Skin epidermis (tissue), 12 donors: ENCODE measurements around the gene CLEC16A.
A peak's percentile ranks its signal among the peaks of the same experiment; 100 is the strongest.

ENCODE experiments used
- H3K27ac ChIP-seq, 21 experiments: fragments of 200-600 bp; sonication (generic) in 11 of 21; one replicate each; pipeline ENCODE4 v1.5.0; 2020; ENCODE audit warnings: mild to moderate bottlenecking in 3 of 21, inconsistent platforms in 2 of 21, moderate library complexity in 2 of 21
- H3K4me3 ChIP-seq, 7 experiments: fragments of 200-600 bp; sonication (generic) in 2 of 7; one replicate each; pipeline ENCODE4 v1.5.0; 2020; ENCODE audit warnings: inconsistent platforms in 2 of 7, mild to moderate bottlenecking in 2 of 7, moderate library complexity in 1 of 7

CLEC16A gene

DNA sequence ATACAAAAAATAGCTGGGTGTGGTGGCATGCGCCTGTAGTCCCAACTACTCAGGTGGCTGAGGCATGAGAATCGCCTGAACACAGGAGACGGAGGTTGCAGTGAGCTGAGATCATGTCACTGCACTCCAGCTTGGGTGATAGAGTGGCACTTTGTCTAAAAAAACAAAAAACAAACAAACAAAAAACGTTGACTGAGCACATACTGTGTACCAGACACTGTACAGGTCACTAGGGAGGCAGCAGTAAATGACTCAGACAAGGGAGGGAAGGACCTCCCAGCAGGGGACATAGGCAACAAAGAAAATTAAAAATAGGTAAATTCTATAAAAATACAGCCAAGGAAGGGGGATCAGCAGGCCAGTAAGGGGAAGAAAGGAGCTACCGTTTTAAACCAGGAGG is 247.3 kb downstream of the CLEC16A start:
- Histone ChIP-seq H3K4me3 (no peak overlapping the region), H3K27ac (no peak overlapping the region)

DNA sequence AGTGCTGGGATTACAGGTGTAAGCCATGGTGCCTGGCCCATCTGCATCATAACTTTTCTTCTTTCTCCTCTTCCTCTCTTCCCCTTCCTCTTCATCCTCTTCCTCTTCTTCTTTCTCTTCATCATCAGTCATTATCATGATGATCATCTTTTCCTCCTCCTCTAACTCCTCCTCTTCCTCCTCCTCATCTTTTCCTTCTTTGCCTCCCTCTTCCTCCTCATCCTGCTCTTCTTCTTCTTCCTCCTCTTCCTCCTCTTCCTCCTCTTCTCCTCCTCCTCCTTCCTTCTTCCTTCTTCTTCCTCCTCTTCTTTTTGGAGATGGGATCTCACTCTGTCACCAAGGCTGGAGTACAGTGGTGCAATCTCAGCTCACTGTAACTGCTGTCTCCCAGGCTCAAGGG is 249.1 kb downstream of the CLEC16A start:
- H3K27ac ChIP-seq, result no peak overlapping the region

DNA sequence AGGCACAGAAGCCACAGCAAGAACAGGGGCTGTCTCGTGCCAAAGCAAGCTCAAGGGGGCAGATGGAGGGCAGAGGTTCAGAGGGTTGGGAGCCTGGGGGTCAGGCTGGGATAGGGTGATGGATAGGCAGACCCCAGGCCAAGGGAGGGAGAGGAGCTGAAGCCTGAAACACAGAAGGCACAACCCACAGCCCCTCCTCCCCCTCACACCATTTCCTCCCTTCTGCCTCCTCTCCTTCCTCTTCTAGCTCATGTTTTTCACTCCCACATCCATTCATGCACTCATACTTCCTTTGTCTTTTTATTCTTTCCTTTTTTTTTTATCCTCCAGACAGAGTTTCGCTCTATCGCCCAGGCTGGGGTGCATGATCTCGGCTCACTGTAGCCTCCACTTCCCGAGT is 250.5 kb downstream of the CLEC16A start:
- Histone ChIP-seq H3K27ac (no peak overlapping the region), H3K4me3 (no peak overlapping the region)

More for the DNA sequence above, 249.1 kb downstream of the CLEC16A start:
- H3K4me3 ChIP-seq, result no peak overlapping the region

DNA sequence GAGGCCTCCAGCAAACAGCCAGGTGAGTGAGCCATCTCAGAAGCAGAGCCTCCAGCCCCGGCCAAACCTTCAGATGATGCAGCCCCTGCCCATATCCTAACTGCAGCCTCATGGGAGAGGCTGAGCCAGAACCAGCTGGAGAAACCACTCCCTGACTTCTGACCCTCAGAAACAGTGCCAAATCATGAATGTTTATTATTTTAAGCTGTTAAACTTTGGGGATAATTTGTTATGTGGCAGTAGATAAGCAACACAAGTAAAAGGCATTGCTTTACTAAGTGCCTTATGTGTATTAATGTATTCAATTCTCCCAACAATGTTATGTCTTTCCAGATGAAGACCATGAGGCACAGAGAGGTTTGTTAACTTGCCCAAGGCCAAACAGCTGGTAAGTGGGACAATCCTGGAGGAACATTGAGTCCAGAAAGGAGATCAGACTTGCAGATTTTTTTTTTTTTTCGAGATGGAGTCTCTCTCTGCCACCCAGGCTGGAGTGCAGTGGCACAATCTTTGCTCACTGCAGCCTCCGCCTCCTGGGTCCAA is 252.0 kb downstream of the CLEC16A start:
- Histone ChIP-seq H3K27ac (no peak overlapping the region), H3K4me3 (no peak overlapping the region)

DNA sequence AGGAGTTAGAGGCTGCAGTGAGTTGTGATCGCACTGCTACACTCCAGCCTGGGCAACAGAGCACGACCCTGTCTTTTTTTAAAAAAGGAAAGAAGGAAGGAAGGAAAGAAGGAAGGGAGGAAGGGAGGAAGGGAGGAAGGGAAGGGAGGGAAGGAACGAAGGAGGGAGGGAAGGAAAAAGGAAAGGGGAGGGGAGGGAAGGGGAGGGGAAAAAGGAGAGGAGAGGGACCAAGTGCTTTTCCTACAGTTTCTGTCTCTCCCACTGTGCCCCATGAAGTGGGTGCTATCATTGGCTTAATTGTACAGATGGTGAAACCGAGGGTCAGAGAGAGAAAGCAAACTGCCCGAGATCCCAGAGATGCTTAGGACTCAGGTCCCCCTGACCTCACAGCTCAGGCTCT is 254.0 kb downstream of the CLEC16A start:
- H3K27ac ChIP-seq, result no peak overlapping the region
- H3K4me3 ChIP-seq, result no peak overlapping the region

DNA sequence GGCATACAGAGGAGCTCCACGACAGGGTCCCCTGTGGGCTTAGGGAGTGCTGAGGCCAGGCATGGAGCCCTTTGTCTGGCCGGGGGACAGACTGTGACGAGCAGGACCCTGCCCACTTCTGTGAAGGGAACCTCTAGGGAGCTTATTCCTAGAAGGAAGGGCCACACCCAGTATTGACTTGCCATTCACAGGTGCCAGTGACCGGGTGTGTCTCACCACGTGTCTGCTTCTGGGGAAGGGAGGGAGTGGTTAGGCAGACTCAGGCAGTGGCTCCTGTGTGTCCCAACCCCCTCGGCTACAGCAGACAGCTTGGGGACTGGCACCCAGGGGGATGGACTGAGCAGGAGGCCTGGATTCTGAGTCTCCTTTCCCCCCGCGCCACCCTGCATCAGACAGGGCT is 254.5 kb downstream of the CLEC16A start:
- Histone ChIP-seq H3K4me3 (no peak overlapping the region), H3K27ac (no peak overlapping the region)

DNA sequence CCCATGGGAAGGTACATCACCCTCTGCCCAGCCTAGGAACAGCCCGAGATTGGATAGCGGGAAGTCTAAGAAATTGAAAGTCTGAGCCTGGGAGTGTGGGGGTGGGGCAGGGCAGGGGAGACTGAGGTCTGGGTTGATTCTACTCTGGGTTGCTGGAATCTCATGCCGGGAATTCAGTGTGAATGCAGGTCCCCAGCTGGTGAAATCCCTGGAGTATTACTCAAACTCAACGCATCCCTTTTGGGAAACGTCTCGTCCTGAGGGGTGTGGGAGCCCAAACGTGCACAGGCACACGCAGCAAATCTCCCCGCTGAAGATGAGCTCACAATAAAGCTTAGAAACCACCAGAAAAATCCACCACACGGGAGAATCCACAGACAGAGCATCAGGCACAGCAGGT is 256.2 kb downstream of the CLEC16A start:
- Histone ChIP-seq H3K4me3 (no peak overlapping the region), H3K27ac (no peak overlapping the region)

DNA sequence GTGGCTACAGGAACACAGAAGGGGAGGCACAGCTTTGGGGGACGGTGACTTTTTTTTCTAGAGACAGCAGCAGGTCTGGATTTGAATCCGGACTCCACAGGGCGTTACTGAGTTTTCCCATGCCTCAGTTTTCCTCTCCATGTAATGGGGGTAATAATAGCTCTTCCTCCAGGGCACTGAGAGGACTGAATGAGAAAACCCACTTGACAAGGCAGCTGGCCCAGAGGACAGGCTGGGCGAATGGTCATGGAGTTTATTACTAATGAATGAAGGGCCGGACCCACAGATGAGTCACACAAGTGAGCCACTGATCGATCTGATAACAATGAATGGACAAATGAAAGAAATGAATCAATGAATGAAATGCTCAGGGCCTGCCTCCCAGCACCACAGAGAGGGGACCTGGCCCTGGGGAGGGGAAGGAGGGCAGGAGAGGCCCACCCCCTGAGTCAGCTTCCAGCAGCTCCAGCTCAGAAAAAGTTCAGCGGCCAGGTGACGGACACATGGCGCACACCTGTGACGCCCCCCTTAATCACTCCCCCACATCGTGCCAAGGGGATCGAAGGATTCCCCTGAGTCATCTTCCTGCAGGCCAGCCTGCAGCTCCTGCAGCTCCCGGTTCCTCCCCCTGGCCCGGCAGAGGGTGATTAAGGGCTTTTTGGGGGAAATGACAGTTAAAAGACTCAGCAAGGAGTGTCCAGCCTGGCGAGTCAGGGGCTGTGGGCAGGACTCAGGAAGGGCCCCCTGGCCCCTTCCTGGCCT is 257.3 kb downstream of the CLEC16A start:
- Histone ChIP-seq H3K27ac (peak overlapping the region in 1 of 21 experiments; percentile 0), H3K4me3 (no peak overlapping the region)

DNA sequence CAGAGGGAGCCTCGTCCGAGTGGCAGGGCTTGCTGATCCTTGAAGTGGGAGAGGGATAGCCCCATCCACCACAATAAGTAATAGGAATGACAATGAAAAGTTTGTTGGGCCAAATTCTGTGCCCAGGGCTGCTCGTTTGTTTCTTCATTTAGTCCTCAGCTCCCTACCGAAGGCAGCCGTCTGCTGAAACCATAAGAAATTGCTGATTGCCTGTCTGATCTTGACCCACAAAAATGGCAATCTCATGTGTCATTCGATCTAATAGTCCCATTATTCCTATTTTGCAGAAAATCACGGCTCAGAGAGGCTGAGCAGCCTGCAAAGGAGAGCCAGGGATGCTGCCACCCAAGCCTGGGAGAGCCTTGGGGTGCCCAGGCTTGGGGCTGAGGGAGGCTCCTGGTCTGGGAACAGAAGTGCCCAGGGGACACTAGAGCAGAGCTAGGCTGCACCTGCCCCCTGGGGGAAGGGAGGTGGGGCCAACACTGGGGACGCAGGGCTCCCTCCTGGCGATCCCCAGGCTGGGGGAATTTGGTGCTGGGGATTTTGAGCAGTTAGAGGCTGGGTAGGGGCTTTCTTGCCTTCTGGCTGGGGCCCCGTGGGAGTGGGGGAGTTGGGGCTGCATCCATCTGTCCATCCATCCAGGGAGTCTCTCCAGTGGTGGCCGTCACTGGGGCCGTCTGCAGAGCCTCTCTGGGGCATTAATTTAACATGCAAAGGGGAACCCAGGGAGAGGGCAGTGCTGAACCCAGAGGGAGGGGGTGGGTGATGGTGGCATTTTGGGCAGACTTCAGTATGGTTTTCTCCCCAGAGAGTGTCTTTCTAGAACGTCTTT is 258.1 kb downstream of the CLEC16A start:
- H3K27ac ChIP-seq, result peak overlapping the region in 1 of 21 experiments; percentile 0
- H3K4me3 ChIP-seq, result no peak overlapping the region

DNA sequence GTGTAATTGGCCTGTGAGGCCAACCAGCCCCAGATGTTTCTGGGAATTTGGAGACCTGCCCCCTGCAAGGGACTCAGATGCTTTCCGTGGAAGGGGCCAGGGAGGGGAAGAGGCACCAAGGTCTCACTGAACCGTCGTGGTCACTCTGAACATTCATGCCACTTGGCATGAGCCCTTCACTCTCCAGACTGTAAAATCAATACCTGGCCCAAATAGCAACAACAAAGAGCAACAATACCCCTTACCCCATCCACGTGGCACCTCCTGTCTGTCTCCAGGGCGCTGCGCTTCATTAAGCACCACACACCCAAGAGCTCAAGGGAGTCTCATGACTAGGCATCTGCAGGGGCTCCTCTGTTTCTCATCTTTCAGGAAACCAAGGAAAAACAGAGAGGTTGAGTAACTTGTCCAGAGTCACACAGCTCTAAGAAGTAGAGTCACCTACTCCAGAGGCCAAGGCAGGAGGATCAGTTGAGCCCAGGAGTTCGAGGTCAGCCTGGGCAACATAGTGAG is 258.8 kb downstream of the CLEC16A start:
- Histone ChIP-seq H3K27ac (no peak overlapping the region), H3K4me3 (no peak overlapping the region)

DNA sequence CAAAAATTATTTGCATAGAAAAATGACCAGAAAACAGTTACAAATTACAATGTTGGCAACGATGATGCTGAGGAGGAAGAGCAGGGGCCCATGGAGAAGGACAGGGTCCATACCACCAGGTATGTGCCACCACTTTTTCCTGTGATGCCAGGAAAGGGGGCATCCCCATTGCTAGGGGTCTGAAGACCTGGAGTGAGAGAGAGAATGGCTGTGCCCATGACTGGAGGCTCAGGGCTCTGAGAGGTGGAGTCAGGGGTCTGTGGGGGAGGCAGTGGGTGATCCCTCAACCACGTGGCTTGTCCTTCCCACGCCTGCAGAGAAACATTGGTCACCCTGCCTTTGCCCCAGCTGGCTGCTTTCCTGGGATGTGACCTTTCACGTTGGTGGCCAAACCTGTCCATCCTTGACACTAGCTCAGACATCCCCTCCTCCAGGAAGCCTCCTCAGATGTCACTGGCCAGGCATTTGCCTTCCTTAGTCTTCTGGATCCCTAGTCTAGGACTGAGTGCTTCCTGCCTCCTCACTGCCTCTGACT is 260.2 kb downstream of the CLEC16A start:
- Histone ChIP-seq H3K27ac (no peak overlapping the region), H3K4me3 (no peak overlapping the region)

DNA sequence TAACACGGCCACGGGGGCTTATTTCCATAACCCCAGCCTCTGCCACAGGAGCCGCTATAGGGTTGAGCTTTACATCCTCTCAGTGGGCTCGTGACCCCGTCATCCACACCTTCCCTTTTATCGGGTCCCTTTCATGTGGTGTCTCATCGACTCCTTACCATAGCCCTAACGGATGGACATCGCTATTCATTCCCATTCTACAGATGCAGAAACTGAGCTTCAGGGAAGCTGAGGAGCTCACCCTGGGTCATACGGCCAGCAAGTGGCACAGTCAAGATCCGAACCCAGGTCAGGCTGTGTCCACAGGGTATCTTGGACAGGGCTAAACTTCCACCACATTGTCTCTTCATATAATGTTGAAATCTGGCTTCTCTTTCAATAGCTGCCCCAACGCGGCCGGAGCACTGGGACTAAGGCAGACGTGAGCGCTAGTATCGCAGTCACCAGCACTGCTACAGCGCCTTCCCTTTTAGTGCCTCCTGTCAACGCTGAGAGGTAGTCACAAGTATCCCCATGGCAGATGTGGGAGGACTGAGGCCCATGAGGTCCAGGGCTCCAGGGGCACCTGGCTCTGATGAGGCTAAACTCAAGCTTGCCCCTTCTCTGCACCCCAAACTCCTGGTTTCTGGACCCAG is 260.8 kb downstream of the CLEC16A start:
- no peak overlapping the region for H3K4me3 ChIP-seq
- H3K27ac ChIP-seq, result peak overlapping the region in 2 of 21 experiments; percentile 22 to 49

DNA sequence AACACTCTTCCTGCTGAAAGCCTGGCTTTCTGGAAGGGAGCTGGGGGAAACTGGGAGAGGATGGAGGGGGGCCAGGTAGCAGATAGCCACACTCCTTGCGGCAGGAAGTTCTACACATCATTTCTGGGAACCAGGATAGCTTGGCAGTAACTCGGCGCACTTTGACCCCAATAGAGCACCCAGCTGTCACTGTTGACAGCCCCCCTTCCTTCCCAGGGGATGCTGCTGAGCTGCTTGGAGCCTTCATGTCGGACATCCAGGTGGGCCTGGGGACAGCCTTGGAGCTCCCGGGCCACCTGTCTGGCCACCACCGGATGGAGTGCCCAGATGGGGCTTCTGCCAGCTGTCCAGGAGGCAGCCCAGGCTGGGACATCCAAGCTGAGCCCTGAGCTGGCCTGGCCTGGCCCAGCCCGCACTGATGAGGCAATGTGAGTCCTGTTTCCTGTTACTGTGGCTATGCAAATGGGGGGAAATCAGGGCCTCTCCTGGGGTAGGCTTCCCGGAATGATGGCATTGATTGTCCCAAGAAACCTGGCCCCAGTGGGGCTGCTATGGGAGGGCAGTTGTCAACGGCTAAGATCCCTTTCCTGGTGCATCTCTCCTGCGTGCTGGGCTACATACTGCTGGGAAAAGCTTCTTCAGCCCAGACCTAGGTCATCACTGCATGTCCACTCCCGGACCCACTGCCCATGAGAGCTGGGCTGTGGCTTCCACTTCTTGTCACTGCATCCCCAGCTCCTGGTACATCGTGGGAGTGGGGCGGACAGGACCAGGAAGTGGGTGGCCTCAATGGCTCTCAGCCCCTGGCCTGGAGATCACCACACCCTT is 261.6 kb downstream of the CLEC16A start:
- Histone ChIP-seq H3K4me3 (no peak overlapping the region), H3K27ac (peak overlapping the region in 3 of 21 experiments; percentile 10 to 49 (median 22))

DNA sequence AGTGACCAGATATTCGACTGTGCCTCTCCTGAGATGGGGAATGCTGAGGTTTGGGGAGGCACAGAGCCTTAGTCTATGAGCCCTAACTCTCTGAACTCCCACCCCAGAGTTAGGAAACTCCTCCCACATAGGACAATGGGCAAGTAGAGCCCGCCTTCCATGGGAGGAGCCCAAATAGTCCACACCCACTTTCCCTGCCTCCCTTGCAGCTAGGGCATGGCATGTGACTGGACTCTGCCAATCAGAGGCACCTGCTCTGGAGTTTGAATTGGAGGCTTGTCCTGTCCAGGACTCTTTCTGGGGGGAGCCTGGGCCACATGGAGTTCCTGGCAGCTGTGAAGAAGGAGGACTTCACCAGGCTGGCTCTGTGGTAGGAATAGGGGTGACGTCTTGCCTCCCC is 263.3 kb downstream of the CLEC16A start:
- Histone ChIP-seq H3K27ac (no peak overlapping the region), H3K4me3 (no peak overlapping the region)

DNA sequence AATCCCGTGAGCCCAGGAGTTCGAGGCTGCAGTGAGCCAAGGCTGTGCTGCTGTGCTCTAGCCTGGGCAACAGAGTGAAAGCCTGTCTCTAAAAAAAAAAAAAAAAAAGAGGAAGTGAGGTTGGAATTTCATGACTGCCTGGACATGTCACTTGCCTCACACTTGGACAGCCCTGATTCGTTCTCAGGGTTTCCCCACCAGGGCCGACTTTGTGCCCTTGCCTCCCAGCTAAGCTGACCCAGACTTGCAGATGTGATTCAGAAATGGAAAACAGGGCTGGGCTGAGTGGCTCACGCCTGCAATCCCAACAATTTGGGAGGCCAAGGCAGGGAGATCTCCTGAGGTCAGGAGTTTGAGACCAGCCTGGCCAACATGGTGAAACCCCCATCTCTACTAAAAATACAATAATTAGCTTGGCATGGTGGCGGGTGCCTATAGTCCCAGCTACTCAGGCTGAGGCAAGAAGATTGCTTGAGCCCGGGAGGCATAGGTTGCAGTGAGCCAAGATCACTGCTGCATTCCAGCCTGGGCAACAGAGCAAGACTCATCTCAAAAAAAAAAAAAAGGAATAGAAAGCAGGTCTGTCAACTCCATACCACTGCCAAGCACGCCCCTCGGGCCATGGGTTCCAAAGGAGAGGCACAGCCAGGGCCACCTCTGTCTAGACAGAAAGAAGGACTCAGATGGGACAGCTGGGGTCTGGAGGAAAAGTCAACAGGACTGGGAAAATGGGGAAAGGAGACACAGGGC is 264.7 kb downstream of the CLEC16A start:
- H3K27ac ChIP-seq, result peak overlapping the region in 1 of 21 experiments; percentile 11
- no peak overlapping the region for H3K4me3 ChIP-seq

DNA sequence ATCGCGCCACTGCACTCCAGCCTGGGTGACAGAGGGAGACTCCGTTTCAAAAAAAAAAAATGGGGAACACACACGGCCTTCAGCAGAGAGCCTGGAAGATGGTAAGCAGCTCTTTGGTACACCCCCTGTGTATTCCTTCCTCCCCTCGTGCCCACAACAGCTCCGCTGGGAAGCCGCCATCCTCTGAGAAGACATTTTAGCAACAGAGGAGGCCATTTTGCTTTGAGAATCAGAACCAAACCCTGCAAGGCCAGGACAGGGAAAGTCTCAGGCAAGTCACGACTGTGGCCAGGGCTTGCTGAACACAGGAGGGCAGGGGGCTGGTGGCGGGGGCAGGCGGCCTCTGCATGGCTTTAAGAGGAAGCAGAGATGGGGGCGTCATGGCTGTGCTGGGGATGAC is 265.9 kb downstream of the CLEC16A start:
- no peak overlapping the region for H3K4me3 ChIP-seq
- H3K27ac ChIP-seq, result no peak overlapping the region

DNA sequence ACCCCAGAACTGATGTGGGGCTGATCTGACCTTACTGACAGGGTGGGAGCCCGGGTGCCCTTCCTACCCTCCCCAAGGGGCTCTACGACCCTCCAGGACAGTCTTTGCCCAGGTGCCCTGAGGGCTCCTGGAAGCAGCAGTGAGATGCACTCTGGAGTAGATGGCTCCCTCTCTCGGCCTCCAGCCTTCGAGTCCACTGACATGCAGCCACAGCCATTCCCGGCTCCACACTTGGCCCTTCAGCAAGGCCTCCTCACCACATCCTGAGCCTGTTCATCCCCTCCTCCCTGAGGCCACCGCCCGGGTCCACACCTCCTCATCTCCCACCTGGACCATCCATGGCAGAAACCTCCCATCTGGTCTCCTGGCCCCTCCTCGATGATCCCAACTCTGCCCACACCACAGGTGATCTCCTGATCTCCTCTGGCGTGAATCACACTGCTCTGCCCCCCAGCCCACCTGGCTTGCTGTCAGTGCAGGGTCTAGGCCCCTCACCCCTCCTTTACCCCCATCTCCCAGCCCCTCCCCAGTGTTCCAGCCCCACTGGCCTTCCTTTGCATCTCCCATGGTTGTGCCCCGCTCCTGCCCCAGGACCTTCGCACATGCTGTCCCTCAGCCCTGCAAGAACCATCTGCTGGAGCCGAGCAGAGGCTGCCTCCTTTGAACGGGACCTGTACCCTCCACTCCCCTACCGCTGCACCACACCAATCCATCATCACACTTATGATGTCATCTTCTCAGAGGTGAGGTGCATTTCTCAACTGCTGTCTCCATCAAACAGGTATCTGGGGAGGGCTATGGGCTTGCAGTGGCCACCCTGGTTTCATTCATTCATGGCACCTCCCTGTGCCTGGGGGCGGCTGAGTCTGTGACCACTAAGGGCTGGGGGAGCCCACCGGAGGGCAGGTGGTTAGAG is 267.0 kb downstream of the CLEC16A start:
- H3K27ac ChIP-seq, result no peak overlapping the region
- no peak overlapping the region for H3K4me3 ChIP-seq
